K562 (cell line): ENCODE measurements around the gene SYCP3. TPM values are rescaled to one million over a fixed set of nuclear protein-coding genes. Genes with fewer than 3 reads are reported as not detected.
"Not testable (repeated sequence)": the region's sequence is repeated elsewhere in the genome, so short reads cannot be mapped to it uniquely, and the experiment has no call there.

ENCODE experiments used
- ATAC-seq: fragments of 200-7000 bp; cut with Tn5 transposase; 3 replicates; pipeline ENCODE4 v1.9.1; 2020; ENCODE audit warnings: moderate library complexity
- BruUV-seq: library from RNA; stranded (reverse); fragments of 400-500 nt; replicated peaks from 2 replicates; lab custom pipeline; 2021; lab: Mats Ljungman, UMichigan
- CTCF ChIA-PET: fragments of 300-600 bp; formaldehyde crosslinking; extraction: SDS; loops from one replicate; lab custom pipeline; 2021; ENCODE audit warnings: low intra/inter-chr PET ratio; lab: Yijun Ruan, JAX
- POLR2A ChIA-PET: fragments of 300-600, 350-650 bp; sonication (Branson Sonifier 250); formaldehyde crosslinking; extraction: SDS; loops from one replicate; lab custom pipeline; 2021; ENCODE audit warnings: antibody characterized with exemption, inconsistent platforms; lab: Yijun Ruan, JAX
- DNase-seq, 4 experiments: peaks; one replicate each; pipeline versions ENCODE4 v3.0.0 to v3.0.0-alpha.2; 2011 to 2018; ENCODE audit warnings: low spot score in 3 of 4, mixed read lengths in 3 of 4; ENCODE audit errors: extremely low read depth in 1 of 4
- FAIRE-seq: peaks from 2 replicates; lab custom pipeline; 2011; peaks lifted over from hg19 to GRCh38; lab: Jason Lieb, UNC
- H2AFZ ChIP-seq: 2 replicates; pipeline ENCODE4 v1.6.0; 2011; ENCODE audit warnings: low read depth, low read length, control low read depth, inconsistent platforms
- H3K27ac ChIP-seq: fragments of 200-600 bp; 3 replicates; pipeline ENCODE4 v1.8.0; 2011; ENCODE audit warnings: low read depth, mild to moderate bottlenecking, control low read depth, inconsistent platforms, low read length, moderate library complexity, mixed read lengths; ENCODE audit errors: extremely low read depth
- H3K27me3 ChIP-seq, 2 experiments: fragments of 300-600 bp in 1 of 2; 2 replicates in 1 of 2; 3 replicates in 1 of 2; pipeline versions ENCODE4 v1.6.0 to v1.8.0; 2011; ENCODE audit warnings: inconsistent platforms in 2 of 2, low read length in 2 of 2, mild to moderate bottlenecking in 1 of 2, mixed read lengths in 1 of 2, moderate library complexity in 1 of 2; ENCODE audit not compliant: control insufficient read depth in 2 of 2, insufficient read depth in 2 of 2
- H3K36me3 ChIP-seq: fragments of 300-600 bp; 3 replicates; pipeline ENCODE4 v1.8.0; 2011; ENCODE audit warnings: mild to moderate bottlenecking, low read length, inconsistent platforms; ENCODE audit not compliant: control insufficient read depth, insufficient read depth
- H3K4me1 ChIP-seq, 2 experiments: fragments of 200-600 bp in 1 of 2; replicated peaks in 1 of 2; 2 replicates in 1 of 2; 3 replicates in 1 of 2; pipeline versions ENCODE4 v1.5.1 to v1.8.0; 2011; ENCODE audit warnings: inconsistent platforms in 2 of 2, low read length in 2 of 2, mild to moderate bottlenecking in 1 of 2, mixed read lengths in 1 of 2, moderate library complexity in 1 of 2; ENCODE audit not compliant: control insufficient read depth in 2 of 2, insufficient read depth in 2 of 2
- H3K4me2 ChIP-seq: 2 replicates; pipeline ENCODE4 v1.6.1; 2011; ENCODE audit warnings: low read length, control low read depth, inconsistent platforms, mixed read lengths; ENCODE audit not compliant: insufficient read depth
- H3K4me3 ChIP-seq: fragments of 200-600 bp; sonication (generic), shearing (Covaris generic); 2 replicates; pipeline ENCODE4 v1.5.1; 2016; ENCODE audit warnings: control low read depth, inconsistent platforms
- H3K79me2 ChIP-seq: fragments of 200-600 bp; 3 replicates; pipeline ENCODE4 v1.8.0; 2011; ENCODE audit warnings: low read length, inconsistent platforms; ENCODE audit not compliant: control insufficient read depth, insufficient read depth
- H3K9ac ChIP-seq, 2 experiments: 2 replicates each; pipeline versions ENCODE4 v1.6.0 to v1.6.1; 2011; ENCODE audit warnings: low read depth in 2 of 2, low read length in 2 of 2, control low read depth in 1 of 2, inconsistent platforms in 1 of 2, mild to moderate bottlenecking in 1 of 2, mixed read lengths in 1 of 2; ENCODE audit not compliant: insufficient read depth in 1 of 2
- H3K9me1 ChIP-seq: one replicate; pipeline ENCODE4 v1.6.0; 2011; ENCODE audit warnings: inconsistent platforms, mild to moderate bottlenecking, low read length, moderate library complexity; ENCODE audit not compliant: control insufficient read depth, insufficient read depth
- H3K9me3 ChIP-seq: replicated peaks from 2 replicates; pipeline ENCODE4 v1.5.1; 2011; ENCODE audit warnings: low read depth, low read length, inconsistent platforms; ENCODE audit not compliant: control insufficient read depth, insufficient read depth
- H4K20me1 ChIP-seq: replicated peaks from 2 replicates; pipeline ENCODE4 v1.6.1; 2011; ENCODE audit warnings: low read length, inconsistent platforms, mixed read lengths; ENCODE audit not compliant: control insufficient read depth, insufficient read depth
- NFRKB ChIP-seq: fragments of 450-650 bp; IDR thresholded peaks from 2 replicates; pipeline ENCODE4 v1.6.1; 2016; ENCODE audit warnings: low read depth
- NFYB ChIP-seq: IDR thresholded peaks from 2 replicates; pipeline ENCODE4 v1.6.1; 2011; ENCODE audit warnings: mild to moderate bottlenecking, moderate library complexity; ENCODE audit not compliant: insufficient read length; ENCODE audit errors: extremely low read depth
- POLR2B ChIP-seq: fragments of 450-650 bp; IDR thresholded peaks from 2 replicates; pipeline ENCODE4 v1.6.1; 2018; ENCODE audit warnings: low read depth; ENCODE audit not compliant: partially characterized antibody
- RBFOX2 ChIP-seq: fragments of 200-400 bp; formaldehyde crosslinking; IDR thresholded peaks from 2 replicates; pipeline ENCODE4 v1.6.1; 2017; ENCODE audit warnings: low read depth, mild to moderate bottlenecking, low read length, moderate library complexity
- WGBS: fragments of 100-300 bp; shearing (Covaris generic); methylation state at CpG from one replicate; pipeline ENCODE4 v1.1.6; 2016; ENCODE audit warnings: low coverage, mixed read lengths; ENCODE audit not compliant: insufficient coverage; ENCODE audit errors: missing lambda C conversion rate; 5-methylcytosine and 5-hydroxymethylcytosine counted together
- in situ Hi-C: fragments of 300-500 bp; cut with MboI; formaldehyde crosslinking; loops from 4 replicates; pipeline ENCODE4 v1.15.0; 2018; ENCODE audit warnings: inconsistent platforms, mixed read lengths
- intact Hi-C: fragments of 100-400 bp; cut with micrococcal nuclease; formaldehyde crosslinking; loops from 2 replicates; pipeline ENCODE4 v1.14.2; 2022
- polyA plus RNA-seq, 8 experiments: library from polyadenylated mRNA; depleted of rRNA in 4 of 8; stranded (reverse) in 5 of 8; unstranded in 3 of 8; fragments of >200 nt; fragmentation: Nextera tagmentation in 2 of 8; fragmentation: Illumina TruSeq in 1 of 8; extraction: Ambion mirVana in 2 of 8; extraction: Trizol in 1 of 8; gene quantifications; 2 replicates each; pipeline versions ENCODE4 v1.2.1 to v1.2.3, GENCODE V29; 2011 to 2014; ENCODE audit warnings: inconsistent platforms in 1 of 8, missing spikeins in 1 of 8
- total RNA-seq, 7 experiments: library from RNA; depleted of rRNA in 6 of 7; stranded (reverse); fragments of >200 nt in 6 of 7; fragmentation: Illumina TruSeq in 2 of 7; extraction: Trizol in 2 of 7; gene quantifications; 2 replicates each; pipeline versions ENCODE4 v1.2.1 to v1.2.3, GENCODE V29; 2011 to 2021; ENCODE audit warnings: low replicate concordance in 1 of 7
- TF ChIP-seq, protein P1 (sequence below): sonication (generic); formaldehyde crosslinking; IDR thresholded peaks from 2 replicates; pipeline ENCODE4 v1.9.0; 2022; ENCODE audit warnings: mild to moderate bottlenecking, missing genetic modification reagents
- TF ChIP-seq, protein P2 (sequence below): fragments of 450-650 bp; formaldehyde crosslinking; IDR thresholded peaks from 2 replicates; pipeline ENCODE4 v1.4.0; 2022; ENCODE audit warnings: mild to moderate bottlenecking, moderate library complexity
- TF ChIP-seq, protein P3 (sequence below): sonication (generic); formaldehyde crosslinking; IDR thresholded peaks from 2 replicates; pipeline ENCODE4 v1.8.1; 2022; ENCODE audit warnings: missing genetic modification reagents

SYCP3 gene
- total and polyA plus RNA-seq, 9 of the 15 experiments (the other 6 are each of a cell fraction or from before 2014, with no cell fraction given): 0.11 to 0.25 (median 0.22) TPM; not detected in 4

DNA sequence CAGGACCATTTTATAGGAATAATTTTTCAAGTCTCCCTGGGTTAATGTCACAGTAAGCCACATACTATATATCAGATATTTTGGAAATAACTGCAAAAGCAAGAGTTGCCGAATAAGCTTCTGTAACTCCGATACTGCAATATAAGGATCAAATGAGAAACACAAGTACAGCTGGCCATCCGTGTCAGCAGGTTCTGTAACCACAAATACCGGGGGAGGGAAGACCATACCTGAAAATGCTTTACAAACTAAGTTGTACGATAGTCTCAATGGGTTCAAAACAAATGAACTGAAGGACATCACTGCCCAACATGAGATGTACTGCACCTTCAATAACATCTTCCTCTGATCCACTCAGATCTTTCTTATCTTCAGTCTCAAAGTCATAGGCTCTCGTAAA is 1.8 kb downstream of the SYCP3 start:
- in situ Hi-C loops: no loop called here
- no peak overlapping the region for H3K9ac ChIP-seq
- no peaks in the 10 kb centered on the region for H3K9me1 ChIP-seq
- no peak for DNase-seq
- no peaks in the 10 kb centered on the region for H3K27me3 ChIP-seq
- no peaks in the 10 kb centered on the region for H3K9me3 ChIP-seq
- CTCF ChIA-PET: no interaction called here
- no peak overlapping the region for H3K27ac ChIP-seq
- H3K4me3 ChIP-seq: no peak overlapping the region
- no TSS peak for BruUV-seq
- TF ChIP-seq RBFOX2: no peak
- no peak for TF ChIP-seq NFRKB
- TF ChIP-seq, protein P1, sequence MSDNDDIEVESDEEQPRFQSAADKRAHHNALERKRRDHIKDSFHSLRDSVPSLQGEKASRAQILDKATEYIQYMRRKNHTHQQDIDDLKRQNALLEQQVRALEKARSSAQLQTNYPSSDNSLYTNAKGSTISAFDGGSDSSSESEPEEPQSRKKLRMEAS: no peak
- TF ChIP-seq POLR2B: no peak
- TF ChIP-seq, protein P2, sequence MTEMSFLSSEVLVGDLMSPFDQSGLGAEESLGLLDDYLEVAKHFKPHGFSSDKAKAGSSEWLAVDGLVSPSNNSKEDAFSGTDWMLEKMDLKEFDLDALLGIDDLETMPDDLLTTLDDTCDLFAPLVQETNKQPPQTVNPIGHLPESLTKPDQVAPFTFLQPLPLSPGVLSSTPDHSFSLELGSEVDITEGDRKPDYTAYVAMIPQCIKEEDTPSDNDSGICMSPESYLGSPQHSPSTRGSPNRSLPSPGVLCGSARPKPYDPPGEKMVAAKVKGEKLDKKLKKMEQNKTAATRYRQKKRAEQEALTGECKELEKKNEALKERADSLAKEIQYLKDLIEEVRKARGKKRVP: no peak
- TF ChIP-seq, protein P3, sequence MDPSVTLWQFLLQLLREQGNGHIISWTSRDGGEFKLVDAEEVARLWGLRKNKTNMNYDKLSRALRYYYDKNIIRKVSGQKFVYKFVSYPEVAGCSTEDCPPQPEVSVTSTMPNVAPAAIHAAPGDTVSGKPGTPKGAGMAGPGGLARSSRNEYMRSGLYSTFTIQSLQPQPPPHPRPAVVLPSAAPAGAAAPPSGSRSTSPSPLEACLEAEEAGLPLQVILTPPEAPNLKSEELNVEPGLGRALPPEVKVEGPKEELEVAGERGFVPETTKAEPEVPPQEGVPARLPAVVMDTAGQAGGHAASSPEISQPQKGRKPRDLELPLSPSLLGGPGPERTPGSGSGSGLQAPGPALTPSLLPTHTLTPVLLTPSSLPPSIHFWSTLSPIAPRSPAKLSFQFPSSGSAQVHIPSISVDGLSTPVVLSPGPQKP (CRISPR knock-in tag): no peak
- TF ChIP-seq NFYB: no peak
- TF ChIP-seq, all 486 proteins: peak for 0
- H3K79me2 ChIP-seq: no peaks in the 10 kb centered on the region
- FAIRE-seq (no peak), ATAC-seq (no peak)
- H3K4me1 ChIP-seq: peaks cover 0 to 6% of the 10 kb centered on the region in 2 experiments; a peak in 1 of 5 replicates
- intact Hi-C loops: no loop called here
- POLR2A ChIA-PET: no interaction called here
- 98% methylated on average over 6 of the region's 6 CpGs for WGBS
- peaks cover 65% of the 10 kb centered on the region for H3K36me3 ChIP-seq
- H2AFZ ChIP-seq: no peak overlapping the region
- H3K4me2 ChIP-seq: no peak overlapping the region
- H4K20me1 ChIP-seq: no peaks in the 10 kb centered on the region

DNA sequence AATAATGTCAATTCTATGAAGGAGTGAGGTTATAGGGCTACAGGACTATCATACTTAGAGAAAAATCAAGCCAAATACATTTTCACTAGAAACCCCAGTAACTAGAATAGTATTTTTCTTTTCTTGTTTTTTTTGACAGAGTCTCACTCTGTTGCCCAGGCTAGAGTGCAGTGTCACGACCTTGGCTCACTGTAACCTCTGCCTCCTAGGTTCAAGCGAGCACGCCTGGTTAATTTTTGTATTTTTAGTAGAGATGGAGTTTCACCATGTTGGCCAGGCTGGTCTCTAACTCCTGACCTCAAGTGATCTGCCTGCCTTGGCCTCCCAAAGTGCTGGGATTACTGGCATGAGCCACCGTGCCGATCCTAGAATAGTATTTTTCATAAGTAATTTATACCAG is 4.8 kb downstream of the SYCP3 start:
- H4K20me1 ChIP-seq, H3K9me3 ChIP-seq, POLR2A ChIA-PET, H3K4me3 ChIP-seq, H3K79me2 ChIP-seq, ATAC-seq, H3K27me3 ChIP-seq, H3K4me1 ChIP-seq, H3K27ac ChIP-seq, H2AFZ ChIP-seq, in situ Hi-C loops, H3K9me1 ChIP-seq, H3K4me2 ChIP-seq, intact Hi-C loops, FAIRE-seq, H3K9ac ChIP-seq, DNase-seq, BruUV-seq: not testable (repeated sequence)
- WGBS: 95% methylated on average over 5 of the region's 5 CpGs
- peaks cover 77% of the 10 kb centered on the region for H3K36me3 ChIP-seq
- CTCF ChIA-PET: interaction anchor here (0.6 kb wide), 1 partner anchor 112 kb away, joined by 3 read pairs; no protein-coding TSS in a partner anchor
